GM19035 (cell line): ENCODE data around the gene PRSS8.
"Not testable (repeated sequence)": the region's sequence is repeated elsewhere in the genome, so short reads cannot be mapped to it uniquely, and the experiment has no call there.

Experiments
- ATAC-seq: cut with Tn5 transposase; IDR thresholded peaks from one replicate; pipeline ENCODE4 v1.9.1; 2021; ENCODE audit not compliant: unreplicated experiment

Gene PRSS8

GRCh38 chr16:31135535-31136286, at the start of gene PRSS8:
Gene PRSS8, minus strand, starts transcription at chr16:31135727. Its CDS starts 229 bp downstream, at chr16:31135498.
- no peak for ATAC-seq

GRCh38 chr16:31184888-31185287, 49.4 kb upstream of the PRSS8 start:
- no peak for ATAC-seq

- no peak for ATAC-seq
Observed at GRCh38 chr16:31183432-31184428, 48.2 kb upstream of the PRSS8 start.

- no peak for ATAC-seq
Observed at GRCh38 chr16:31182391-31182790, 46.9 kb upstream of the PRSS8 start.

- no peak for ATAC-seq
Observed at GRCh38 chr16:31181102-31181830, 45.7 kb upstream of the PRSS8 start.

- ATAC-seq, result peak; percentile 60
Observed at GRCh38 chr16:31179747-31180459, 44.4 kb upstream of the PRSS8 start, which contains the start of gene FUS. Gene FUS, plus strand, starts transcription at chr16:31180139. Its CDS starts 76 bp downstream, at chr16:31180215.

- peak; percentile 4 for ATAC-seq
Observed at GRCh38 chr16:31179219-31179746, 43.8 kb upstream of the PRSS8 start.

- no peak for ATAC-seq
Observed at GRCh38 chr16:31177136-31177535, 41.6 kb upstream of the PRSS8 start.

GRCh38 chr16:31170048-31170447, 34.5 kb upstream of the PRSS8 start:
- ATAC-seq, result not testable (repeated sequence)

- ATAC-seq, result no peak
Observed at GRCh38 chr16:31168848-31169247, 33.3 kb upstream of the PRSS8 start.

GRCh38 chr16:31167315-31167714, 31.8 kb upstream of the PRSS8 start:
- ATAC-seq, result no peak

- ATAC-seq, result no peak
Observed at GRCh38 chr16:31157136-31157535, 21.6 kb upstream of the PRSS8 start.

- ATAC-seq, result not testable (repeated sequence)
Observed at GRCh38 chr16:31150976-31151375, 15.4 kb upstream of the PRSS8 start.

- no peak for ATAC-seq
Observed at GRCh38 chr16:31149894-31150890, 14.7 kb upstream of the PRSS8 start, which contains the start of gene PRSS36. Gene PRSS36, minus strand, starts transcription at chr16:31150066. Its CDS starts 31 bp downstream, at chr16:31150035.

GRCh38 chr16:31149332-31149731, 13.8 kb upstream of the PRSS8 start:
- ATAC-seq, result no peak

- no peak for ATAC-seq
Observed at GRCh38 chr16:31148896-31149295, 13.4 kb upstream of the PRSS8 start.

GRCh38 chr16:31148281-31148728, 12.8 kb upstream of the PRSS8 start:
- no peak for ATAC-seq

GRCh38 chr16:31147574-31147973, 12.0 kb upstream of the PRSS8 start:
- ATAC-seq, result no peak
